Measurements from ENCODE around the gene VIPR2.

GRCh38 chr7:159047536-159047935 is 97.1 kb downstream of the VIPR2 start:
- TF ChIP-seq, protein P1, sequence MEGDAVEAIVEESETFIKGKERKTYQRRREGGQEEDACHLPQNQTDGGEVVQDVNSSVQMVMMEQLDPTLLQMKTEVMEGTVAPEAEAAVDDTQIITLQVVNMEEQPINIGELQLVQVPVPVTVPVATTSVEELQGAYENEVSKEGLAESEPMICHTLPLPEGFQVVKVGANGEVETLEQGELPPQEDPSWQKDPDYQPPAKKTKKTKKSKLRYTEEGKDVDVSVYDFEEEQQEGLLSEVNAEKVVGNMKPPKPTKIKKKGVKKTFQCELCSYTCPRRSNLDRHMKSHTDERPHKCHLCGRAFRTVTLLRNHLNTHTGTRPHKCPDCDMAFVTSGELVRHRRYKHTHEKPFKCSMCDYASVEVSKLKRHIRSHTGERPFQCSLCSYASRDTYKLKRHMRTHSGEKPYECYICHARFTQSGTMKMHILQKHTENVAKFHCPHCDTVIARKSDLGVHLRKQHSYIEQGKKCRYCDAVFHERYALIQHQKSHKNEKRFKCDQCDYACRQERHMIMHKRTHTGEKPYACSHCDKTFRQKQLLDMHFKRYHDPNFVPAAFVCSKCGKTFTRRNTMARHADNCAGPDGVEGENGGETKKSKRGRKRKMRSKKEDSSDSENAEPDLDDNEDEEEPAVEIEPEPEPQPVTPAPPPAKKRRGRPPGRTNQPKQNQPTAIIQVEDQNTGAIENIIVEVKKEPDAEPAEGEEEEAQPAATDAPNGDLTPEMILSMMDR (IDR thresholded peaks at IDR 0.05), result no peak
- no peak for TF ChIP-seq POLR2A (IDR thresholded peaks at IDR 0.05)
